Heart right ventricle (tissue), 16 donors: ENCODE measurements around the gene AKNAD1. TPM values are rescaled to one million over a fixed set of nuclear protein-coding genes. Genes with fewer than 3 reads are reported as not detected.

Source experiments
- ATAC-seq, 8 donors: fragments of 200-7000 bp; cut with Tn5 transposase; one replicate each; pipeline ENCODE4 v1.9.1; 2020; ENCODE audit warnings: mild to moderate bottlenecking in 8 of 8, moderate library complexity in 8 of 8, moderate number of reproducible peaks in 1 of 8
- DNase-seq, 2 donors: peaks; one replicate each; pipeline ENCODE4 v3.0.0-alpha.2; 2020
- H3K27ac ChIP-seq, 10 donors: fragments of 200-600 bp; sonication (generic) in 2 of 10; one replicate each; pipeline versions ENCODE4 v1.5.0 to v1.8.0; 2020 to 2022; ENCODE audit warnings: mild to moderate bottlenecking in 3 of 10
- H3K27me3 ChIP-seq, 7 donors: fragments of 200-600 bp; one replicate each; pipeline ENCODE4 v1.8.0; 2021 to 2022; ENCODE audit warnings: mild to moderate bottlenecking in 2 of 7
- H3K36me3 ChIP-seq, 9 donors: fragments of 200-600 bp; sonication (generic) in 1 of 9; one replicate each; pipeline versions ENCODE4 v1.5.0 to v1.8.0; 2020 to 2022; ENCODE audit warnings: mild to moderate bottlenecking in 2 of 9
- H3K4me1 ChIP-seq, 9 donors: fragments of 200-600 bp; sonication (generic) in 1 of 9; one replicate each; pipeline versions ENCODE4 v1.5.0 to v1.8.0; 2020 to 2022; ENCODE audit warnings: mild to moderate bottlenecking in 4 of 9
- H3K4me3 ChIP-seq, 10 donors: fragments of 200-600 bp; sonication (generic) in 2 of 10; one replicate each; pipeline versions ENCODE4 v1.5.0 to v1.8.0; 2020 to 2022; ENCODE audit warnings: mild to moderate bottlenecking in 7 of 10, moderate library complexity in 2 of 10
- H3K9me3 ChIP-seq, 11 donors: fragments of 200-600 bp in 10 of 11; sonication (generic) in 2 of 11; one replicate each; pipeline versions ENCODE4 v1.5.0 to v1.8.0; 2013 to 2022; ENCODE audit warnings: mild to moderate bottlenecking in 2 of 11, control low read depth in 1 of 11, moderate library complexity in 1 of 11
- CTCF ChIP-seq, 9 donors: fragments of 200-600 bp; sonication (generic) in 2 of 9; IDR thresholded peaks; one replicate each; pipeline versions ENCODE4 v1.5.0 to v1.8.0; 2021 to 2022; ENCODE audit warnings: antibody characterized with exemption in 9 of 9, mild to moderate bottlenecking in 5 of 9, moderate library complexity in 1 of 9
- WGBS, 2 donors: extraction: QIAGEN DNeasy Blood & Tissue Kit; methylation state at CpG; one replicate each; pipeline ENCODE4 v1.1.7; 2013; ENCODE audit warnings: inconsistent platforms in 1 of 2; 5-methylcytosine and 5-hydroxymethylcytosine counted together
- intact Hi-C, 10 donors: fragments of 100-400 bp; cut with DNase I; formaldehyde crosslinking; loops; one replicate each; pipeline versions ENCODE4 v1.11.1 to v1.14.2; 2022
- polyA plus RNA-seq, 2 donors: library from polyadenylated mRNA; stranded (reverse); fragments of 200-250 nt; gene quantifications; one replicate each; pipeline ENCODE4 v1.2.3, GENCODE V29; 2013
- total RNA-seq, 10 donors: library from RNA; stranded (reverse); fragmentation: NEBNext Ultra II Directional in 3 of 10; extraction: Animal tissue kit (Norgen Biotek cat#: 25700) in 3 of 10; gene quantifications; one replicate each; pipeline versions ENCODE4 v1.2.1 to v1.2.4, GENCODE V29; 2021 to 2023
- donor health status: Arrhythmogenic right ventricular cardiomyopathy.
- donor health status: ischemic (EF 13 %, LVEDD 7.1; RV severe dilation, severe dysfunction).
- donor health status: healthy with polysubstance abuse.
- donor health status: DM: no; HTN: yes; CAD: no.
- donor health status: DM: no; HTN: no; CAD: no.
- donor health status: ischemic (EF 25% LVEDD 6.9; RV normal size, moderate dysfunction).
- donor health status: ischemic (EF 25% LVEDD 5.7; RV mildly dilated, moderate dysfunction).
- donor health status: healthy.
- donor health status: DM: yes; HTN: yes; CAD: no.
- donor health status: Ischemic cardiomyopathy.
- donor health status: ischemic (EF 35%, LVEDD 5.7; RV mildly dilated, moderate dysfunction).
- donor health status: nonischemic (EF 11% LVEDD 7.7; RV severe dilation, severe dysfunction).
- donor health status: DM: yes; HTN: yes; CAD: no.
- donor health status: PGD.
- donor health status: ischemic (EF 29% LVEDD 5.4; RV normal size, mild dysfunction).
- donor health status: nonischemic (EF 23%, LVEDD 6.1; RV moderate dilation, normal function).

The AKNAD1 gene
- total and polyA plus RNA-seq, 12 donors: 0.06 to 0.15 TPM; not detected in 10

- no peak for DNase-seq
- intact Hi-C loops: no loop called here
- no peak overlapping the region for H3K4me3 ChIP-seq
- WGBS, 2 donors: 94 to 95% methylated on average over 4 of the region's 4 CpGs
- H3K9me3 ChIP-seq: no peaks in the 10 kb centered on the region
- no peaks in the 10 kb centered on the region for H3K4me1 ChIP-seq
- no peak for TF ChIP-seq CTCF (IDR thresholded peaks at IDR 0.05)
- ATAC-seq: no peak
- no peak overlapping the region for H3K27ac ChIP-seq
- H3K27me3 ChIP-seq: no peaks in the 10 kb centered on the region
- peaks cover 0 to 87% (median 41%) of the 10 kb centered on the region in 9 donors for H3K36me3 ChIP-seq
These were observed 48.5 kb downstream of the AKNAD1 start for GRCh38 chr1:108808438-108808837.

- no peaks in the 10 kb centered on the region for H3K27me3 ChIP-seq
- H3K27ac ChIP-seq: no peak overlapping the region
- DNase-seq (no peak), ATAC-seq (no peak)
- H3K9me3 ChIP-seq: no peaks in the 10 kb centered on the region
- H3K4me1 ChIP-seq: no peaks in the 10 kb centered on the region
- 96 to 97% methylated on average over 11 of the region's 11 CpGs for WGBS, 2 donors
- peaks cover 0 to 100% (median 44%) of the 10 kb centered on the region in 9 donors for H3K36me3 ChIP-seq
- H3K4me3 ChIP-seq: no peak overlapping the region
- intact Hi-C loops: no loop called here
- no peak for TF ChIP-seq CTCF (IDR thresholded peaks at IDR 0.05)
These were observed 53.3 kb downstream of the AKNAD1 start for GRCh38 chr1:108803548-108803947.

GRCh38 chr1:108801101-108801500, 55.8 kb downstream of the AKNAD1 start:
- Histone ChIP-seq H3K27me3 (no peaks in the 10 kb centered on the region), H3K9me3 (no peaks in the 10 kb centered on the region), H3K36me3 (peaks cover 0 to 100% (median 37%) of the 10 kb centered on the region in 9 donors), H3K4me1 (no peaks in the 10 kb centered on the region), H3K4me3 (no peak overlapping the region), H3K27ac (no peak overlapping the region)
- ATAC-seq (no peak), DNase-seq (no peak)
- TF ChIP-seq CTCF (IDR thresholded peaks at IDR 0.05): no peak
- intact Hi-C loops: no loop called here

GRCh38 chr1:108799001-108799400, 57.9 kb downstream of the AKNAD1 start:
- no peaks in the 10 kb centered on the region for H3K9me3 ChIP-seq
- H3K4me1 ChIP-seq: no peaks in the 10 kb centered on the region
- H3K36me3 ChIP-seq: peaks cover 0 to 100% (median 44%) of the 10 kb centered on the region in 9 donors
- H3K27me3 ChIP-seq: no peaks in the 10 kb centered on the region
- no peak for ATAC-seq
- H3K4me3 ChIP-seq: no peak overlapping the region
- no peak overlapping the region for H3K27ac ChIP-seq
- no peak for DNase-seq
- no peak for TF ChIP-seq CTCF (IDR thresholded peaks at IDR 0.05)
- intact Hi-C loops: no loop called here
- WGBS, 2 donors: 80 to 85% methylated on average over 1 of the region's 1 CpG
